ENCODE data around the gene POU4F3.

Gene POU4F3

GRCh38 chr5:146306838-146307237 is 31.8 kb upstream of the POU4F3 start:
- Histone ChIP-seq H3K23ac (ENCODE audit: low read depth, low read length, poor library complexity) (no peak overlapping the region), H3K4me2 (ENCODE audit: insufficient read depth, low read length, poor library complexity, severe bottlenecking) (no peak overlapping the region), H3K27ac (replicated peaks; ENCODE audit: low read length) (no peak overlapping the region), H2BK12ac (ENCODE audit: low read length) (no peak overlapping the region), H3K14ac (ENCODE audit: low read length) (no peak overlapping the region), H2BK120ac (ENCODE audit: low read depth, low read length) (no peak overlapping the region), H3K27me3 (ENCODE audit: control insufficient read depth in 3 of 3, insufficient read depth in 3 of 3, low read depth in 1 of 3, low read length in 3 of 3) (peaks cover 0 to 36% (median 2%) of the 10 kb centered on the region in 3 experiments), H3K4me3 (ENCODE audit: low read length in 2 of 2) (no peak overlapping the region), H3K9me3 (replicated peaks in 1 of 2; ENCODE audit: control insufficient read depth in 2 of 2, insufficient read depth in 1 of 2, low read depth in 1 of 2, low read length in 2 of 2) (no peaks in the 10 kb centered on the region), H3K36me3 (replicated peaks in 1 of 2; ENCODE audit: control insufficient read depth in 2 of 2, insufficient read depth in 2 of 2, low read length in 2 of 2) (no peaks in the 10 kb centered on the region), H2AFZ (ENCODE audit: low read length) (no peak overlapping the region), H3K18ac (ENCODE audit: low read length) (no peak overlapping the region), H4K8ac (ENCODE audit: low read depth, low read length) (no peak overlapping the region), H3K79me1 (ENCODE audit: low read depth, low read length) (no peaks in the 10 kb centered on the region), H2BK5ac (ENCODE audit: low read length) (no peak overlapping the region), H2BK15ac (ENCODE audit: low read length) (no peak overlapping the region), H4K91ac (ENCODE audit: low read depth, low read length, poor library complexity) (no peak overlapping the region), H2AK5ac (ENCODE audit: low read depth, low read length) (no peak overlapping the region), H3K4me1 (ENCODE audit: control insufficient read depth in 2 of 2, insufficient read depth in 1 of 2, low read depth in 1 of 2, low read length in 2 of 2) (peaks cover 0 to 7% of the 10 kb centered on the region in 2 donors), H3K9ac (ENCODE audit: low read depth, low read length, poor library complexity) (no peak overlapping the region), H3K4ac (ENCODE audit: low read length) (no peak overlapping the region)
- DNase-seq (ENCODE audit: low spot score), result no peak
- WGBS, 2 donors (ENCODE audit: extremely low coverage in 2 of 2, insufficient read length in 2 of 2, insufficient replicate concordance in 1 of 2), result no CpG with 5 or more reads among the region's 1 CpG

GRCh38 chr5:146307796-146308195 is 30.8 kb upstream of the POU4F3 start:
- H3K27me3 ChIP-seq (ENCODE audit: control insufficient read depth in 3 of 3, insufficient read depth in 3 of 3, low read depth in 1 of 3, low read length in 3 of 3), result peaks cover 0 to 28% (median 2%) of the 10 kb centered on the region in 3 experiments
- H3K4me1 ChIP-seq (ENCODE audit: control insufficient read depth in 2 of 2, insufficient read depth in 1 of 2, low read depth in 1 of 2, low read length in 2 of 2), result peaks cover 0 to 3% of the 10 kb centered on the region in 2 donors
- H2BK120ac ChIP-seq (ENCODE audit: low read depth, low read length), result no peak overlapping the region
- H4K8ac ChIP-seq (ENCODE audit: low read depth, low read length), result no peak overlapping the region
- H3K9ac ChIP-seq (ENCODE audit: low read depth, low read length, poor library complexity), result no peak overlapping the region
- no peak overlapping the region for H3K4me2 ChIP-seq (ENCODE audit: insufficient read depth, low read length, poor library complexity, severe bottlenecking)
- no peak overlapping the region for H2BK12ac ChIP-seq (ENCODE audit: low read length)
- no peak overlapping the region for H3K27ac ChIP-seq (replicated peaks; ENCODE audit: low read length)
- no peak for DNase-seq (ENCODE audit: low spot score)
- H3K14ac ChIP-seq (ENCODE audit: low read length), result no peak overlapping the region
- H3K79me1 ChIP-seq (ENCODE audit: low read depth, low read length), result no peaks in the 10 kb centered on the region
- H2AFZ ChIP-seq (ENCODE audit: low read length), result no peak overlapping the region
- no peak overlapping the region for H3K4ac ChIP-seq (ENCODE audit: low read length)
- H3K36me3 ChIP-seq (replicated peaks in 1 of 2; ENCODE audit: control insufficient read depth in 2 of 2, insufficient read depth in 2 of 2, low read length in 2 of 2), result no peaks in the 10 kb centered on the region
- H3K4me3 ChIP-seq (ENCODE audit: low read length in 2 of 2), result no peak overlapping the region
- no peak overlapping the region for H3K23ac ChIP-seq (ENCODE audit: low read depth, low read length, poor library complexity)
- no peaks in the 10 kb centered on the region for H3K9me3 ChIP-seq (replicated peaks in 1 of 2; ENCODE audit: control insufficient read depth in 2 of 2, insufficient read depth in 1 of 2, low read depth in 1 of 2, low read length in 2 of 2)
- H2BK5ac ChIP-seq (ENCODE audit: low read length), result no peak overlapping the region
- H3K18ac ChIP-seq (ENCODE audit: low read length), result no peak overlapping the region
- H2BK15ac ChIP-seq (ENCODE audit: low read length), result no peak overlapping the region
- no CpG with 5 or more reads among the region's 2 CpGs for WGBS, 2 donors (ENCODE audit: extremely low coverage in 2 of 2, insufficient read length in 2 of 2, insufficient replicate concordance in 1 of 2)
- no peak overlapping the region for H4K91ac ChIP-seq (ENCODE audit: low read depth, low read length, poor library complexity)
- no peak overlapping the region for H2AK5ac ChIP-seq (ENCODE audit: low read depth, low read length)

GRCh38 chr5:146310540-146310939 is 28.1 kb upstream of the POU4F3 start:
- H2AK5ac ChIP-seq (ENCODE audit: low read depth, low read length), result no peak overlapping the region
- H3K36me3 ChIP-seq (replicated peaks in 1 of 2; ENCODE audit: control insufficient read depth in 2 of 2, insufficient read depth in 2 of 2, low read length in 2 of 2), result no peaks in the 10 kb centered on the region
- H3K4ac ChIP-seq (ENCODE audit: low read length), result no peak overlapping the region
- no peaks in the 10 kb centered on the region for H3K4me1 ChIP-seq (ENCODE audit: control insufficient read depth in 2 of 2, insufficient read depth in 1 of 2, low read depth in 1 of 2, low read length in 2 of 2)
- H2BK5ac ChIP-seq (ENCODE audit: low read length), result no peak overlapping the region
- peaks cover 0 to 25% (median 2%) of the 10 kb centered on the region in 3 experiments for H3K27me3 ChIP-seq (ENCODE audit: control insufficient read depth in 3 of 3, insufficient read depth in 3 of 3, low read depth in 1 of 3, low read length in 3 of 3)
- H3K23ac ChIP-seq (ENCODE audit: low read depth, low read length, poor library complexity), result no peak overlapping the region
- no peak overlapping the region for H3K4me2 ChIP-seq (ENCODE audit: insufficient read depth, low read length, poor library complexity, severe bottlenecking)
- H3K79me1 ChIP-seq (ENCODE audit: low read depth, low read length), result no peaks in the 10 kb centered on the region
- no peak overlapping the region for H3K9ac ChIP-seq (ENCODE audit: low read depth, low read length, poor library complexity)
- no peak overlapping the region for H3K18ac ChIP-seq (ENCODE audit: low read length)
- no peak overlapping the region for H3K14ac ChIP-seq (ENCODE audit: low read length)
- H4K91ac ChIP-seq (ENCODE audit: low read depth, low read length, poor library complexity), result no peak overlapping the region
- H2BK15ac ChIP-seq (ENCODE audit: low read length), result no peak overlapping the region
- H2BK12ac ChIP-seq (ENCODE audit: low read length), result no peak overlapping the region
- no peak overlapping the region for H3K27ac ChIP-seq (replicated peaks; ENCODE audit: low read length)
- H2AFZ ChIP-seq (ENCODE audit: low read length), result no peak overlapping the region
- no peak overlapping the region for H4K8ac ChIP-seq (ENCODE audit: low read depth, low read length)
- DNase-seq (ENCODE audit: low spot score), result no peak
- no peak overlapping the region for H3K4me3 ChIP-seq (ENCODE audit: low read length in 2 of 2)
- H3K9me3 ChIP-seq (replicated peaks in 1 of 2; ENCODE audit: control insufficient read depth in 2 of 2, insufficient read depth in 1 of 2, low read depth in 1 of 2, low read length in 2 of 2), result no peaks in the 10 kb centered on the region
- H2BK120ac ChIP-seq (ENCODE audit: low read depth, low read length), result no peak overlapping the region

GRCh38 chr5:146311278-146311677 is 27.4 kb upstream of the POU4F3 start:
- no peak overlapping the region for H2AK5ac ChIP-seq (ENCODE audit: low read depth, low read length)
- H3K18ac ChIP-seq (ENCODE audit: low read length), result no peak overlapping the region
- H3K4me2 ChIP-seq (ENCODE audit: insufficient read depth, low read length, poor library complexity, severe bottlenecking), result no peak overlapping the region
- no peak overlapping the region for H3K27ac ChIP-seq (replicated peaks; ENCODE audit: low read length)
- no peak overlapping the region for H2BK12ac ChIP-seq (ENCODE audit: low read length)
- no peak overlapping the region for H3K4ac ChIP-seq (ENCODE audit: low read length)
- no peak overlapping the region for H3K14ac ChIP-seq (ENCODE audit: low read length)
- H2BK15ac ChIP-seq (ENCODE audit: low read length), result no peak overlapping the region
- no peak overlapping the region for H4K91ac ChIP-seq (ENCODE audit: low read depth, low read length, poor library complexity)
- H4K8ac ChIP-seq (ENCODE audit: low read depth, low read length), result no peak overlapping the region
- no peak overlapping the region for H2AFZ ChIP-seq (ENCODE audit: low read length)
- H3K27me3 ChIP-seq (ENCODE audit: control insufficient read depth in 3 of 3, insufficient read depth in 3 of 3, low read depth in 1 of 3, low read length in 3 of 3), result peaks cover 0 to 25% (median 2%) of the 10 kb centered on the region in 3 experiments
- H3K4me1 ChIP-seq (ENCODE audit: control insufficient read depth in 2 of 2, insufficient read depth in 1 of 2, low read depth in 1 of 2, low read length in 2 of 2), result no peaks in the 10 kb centered on the region
- H2BK5ac ChIP-seq (ENCODE audit: low read length), result no peak overlapping the region
- H3K4me3 ChIP-seq (ENCODE audit: low read length in 2 of 2), result no peak overlapping the region
- H3K9me3 ChIP-seq (replicated peaks in 1 of 2; ENCODE audit: control insufficient read depth in 2 of 2, insufficient read depth in 1 of 2, low read depth in 1 of 2, low read length in 2 of 2), result no peaks in the 10 kb centered on the region
- no peak overlapping the region for H3K9ac ChIP-seq (ENCODE audit: low read depth, low read length, poor library complexity)
- no peaks in the 10 kb centered on the region for H3K36me3 ChIP-seq (replicated peaks in 1 of 2; ENCODE audit: control insufficient read depth in 2 of 2, insufficient read depth in 2 of 2, low read length in 2 of 2)
- no CpG with 5 or more reads among the region's 5 CpGs for WGBS, 2 donors (ENCODE audit: extremely low coverage in 2 of 2, insufficient read length in 2 of 2, insufficient replicate concordance in 1 of 2)
- H3K23ac ChIP-seq (ENCODE audit: low read depth, low read length, poor library complexity), result no peak overlapping the region
- no peak overlapping the region for H2BK120ac ChIP-seq (ENCODE audit: low read depth, low read length)
- DNase-seq (ENCODE audit: low spot score), result no peak
- H3K79me1 ChIP-seq (ENCODE audit: low read depth, low read length), result no peaks in the 10 kb centered on the region
